Endothelial cell of umbilical vein (primary cell): ENCODE data around the gene LAMP5. TPM values are rescaled to one million over a fixed set of nuclear protein-coding genes. Genes with fewer than 3 reads are reported as not detected.

Experiments
- BruUV-seq: library from RNA; stranded (reverse); fragments of 400-500 nt; replicated peaks from 2 replicates; lab custom pipeline; 2021; lab: Mats Ljungman, UMichigan
- CTCF ChIA-PET: fragments of 300-600, 350-600 bp; sonication (Branson Sonifier 250); formaldehyde crosslinking; loops from one replicate; lab custom pipeline; 2021; ENCODE audit warnings: antibody characterized with exemption, inconsistent platforms; lab: Charles Lee
- POLR2A ChIA-PET: fragments of 300-600, 350-600 bp; sonication (Branson Sonifier 250); formaldehyde crosslinking; loops from one replicate; lab custom pipeline; 2021; ENCODE audit warnings: antibody characterized with exemption, inconsistent platforms; lab: Charles Lee
- DNase-seq: peaks from one replicate; pipeline ENCODE4 v3.0.0-alpha.2; 2011; ENCODE audit warnings: low read depth, low spot score
- FAIRE-seq: peaks from 2 replicates; lab custom pipeline; 2011; peaks lifted over from hg19 to GRCh38; lab: Jason Lieb, UNC
- H2AFZ ChIP-seq: 2 replicates; pipeline ENCODE4 v1.6.0; 2012; ENCODE audit warnings: low read depth, low read length, control low read depth, inconsistent platforms
- H3K27ac ChIP-seq: 2 replicates; pipeline ENCODE4 v1.5.1; 2011; ENCODE audit warnings: low read depth, mild to moderate bottlenecking, control low read depth, low read length, moderate library complexity; ENCODE audit not compliant: insufficient read depth
- H3K27me3 ChIP-seq, 2 experiments: 2 replicates each; pipeline versions ENCODE4 v1.6.0 to v1.6.1; 2011; ENCODE audit warnings: low read length in 2 of 2, mixed read lengths in 1 of 2; ENCODE audit not compliant: control insufficient read depth in 2 of 2, insufficient read depth in 2 of 2
- H3K36me3 ChIP-seq, 2 experiments: 2 replicates in 1 of 2; 3 replicates in 1 of 2; pipeline ENCODE4 v1.5.1; 2011; ENCODE audit warnings: low read length in 2 of 2, mild to moderate bottlenecking in 1 of 2, moderate library complexity in 1 of 2; ENCODE audit not compliant: control insufficient read depth in 2 of 2, insufficient read depth in 2 of 2; ENCODE audit errors: extremely low read depth in 1 of 2
- H3K4me1 ChIP-seq: 3 replicates; pipeline ENCODE4 v1.5.1; 2011; ENCODE audit warnings: mild to moderate bottlenecking, low read length; ENCODE audit not compliant: control insufficient read depth, insufficient read depth; ENCODE audit errors: extremely low read depth
- H3K4me2 ChIP-seq: 2 replicates; pipeline ENCODE4 v1.6.1; 2011; ENCODE audit warnings: low read length, control low read depth, mixed read lengths; ENCODE audit not compliant: insufficient read depth
- H3K4me3 ChIP-seq, 3 experiments: fragments of 200-600 bp in 1 of 3; sonication (generic), shearing (Covaris generic) in 1 of 3; replicated peaks in 1 of 3; 2 replicates each; pipeline ENCODE4 v1.5.1; 2011 to 2016; ENCODE audit warnings: control low read depth in 3 of 3, low read length in 3 of 3, mild to moderate bottlenecking in 2 of 3, inconsistent platforms in 1 of 3, low read depth in 1 of 3, moderate library complexity in 1 of 3; ENCODE audit not compliant: insufficient read depth in 1 of 3
- H3K79me2 ChIP-seq: 2 replicates; pipeline ENCODE4 v1.6.0; 2012; ENCODE audit warnings: low read length, inconsistent platforms; ENCODE audit not compliant: control insufficient read depth, insufficient read depth
- H3K9ac ChIP-seq: replicated peaks from 2 replicates; pipeline ENCODE3; 2011; ENCODE audit warnings: low read length, control low read depth; ENCODE audit not compliant: insufficient read depth; ENCODE audit errors: extremely low read depth
- H3K9me1 ChIP-seq: replicated peaks from 3 replicates; pipeline ENCODE4 v1.6.0; 2011; ENCODE audit warnings: mild to moderate bottlenecking, low read length; ENCODE audit not compliant: control insufficient read depth, insufficient read depth; ENCODE audit errors: extremely low read depth
- H3K9me3 ChIP-seq: replicated peaks from 2 replicates; pipeline ENCODE4 v1.5.1; 2012; ENCODE audit warnings: low read length, inconsistent platforms; ENCODE audit not compliant: control insufficient read depth, insufficient read depth
- H4K20me1 ChIP-seq: replicated peaks from 2 replicates; pipeline ENCODE3; 2011; ENCODE audit warnings: mild to moderate bottlenecking, low read length; ENCODE audit not compliant: control insufficient read depth, insufficient read depth; ENCODE audit errors: extremely low read depth
- EZH2 ChIP-seq: IDR thresholded peaks from 2 replicates; pipeline ENCODE4 v1.6.1; 2012; ENCODE audit warnings: borderline replicate concordance, low read depth, mild to moderate bottlenecking, moderate library complexity, low read length, inconsistent platforms; ENCODE audit not compliant: severe bottlenecking
- FOS ChIP-seq: IDR thresholded peaks from 2 replicates; pipeline ENCODE4 v1.6.1; 2011; ENCODE audit warnings: mild to moderate bottlenecking, low read length, moderate library complexity, borderline replicate concordance; ENCODE audit not compliant: insufficient read depth
- GATA2 ChIP-seq: IDR thresholded peaks from 2 replicates; pipeline ENCODE4 v1.7.0; 2011; ENCODE audit warnings: low read depth, mild to moderate bottlenecking, moderate library complexity, mixed read lengths, low read length; ENCODE audit not compliant: insufficient read length, insufficient read depth
- JUN ChIP-seq: IDR thresholded peaks from 2 replicates; pipeline ENCODE4 v1.6.1; 2011; ENCODE audit warnings: borderline replicate concordance, low read depth; ENCODE audit not compliant: insufficient read length, insufficient read depth
- MYC ChIP-seq: IDR thresholded peaks from one replicate; pipeline ENCODE4 v1.6.1; 2011; ENCODE audit warnings: mild to moderate bottlenecking, low read depth, low read length
- POLR2A ChIP-seq: IDR thresholded peaks from 2 replicates; pipeline ENCODE4 v1.6.1; 2012; ENCODE audit warnings: low read depth, mild to moderate bottlenecking, control low read depth, low read length
- POLR2AphosphoS5 ChIP-seq: IDR thresholded peaks from 2 replicates; pipeline ENCODE4 v1.6.1; 2012; ENCODE audit warnings: low read depth, mild to moderate bottlenecking, control low read depth, low read length, moderate library complexity; ENCODE audit not compliant: insufficient read depth
- dilution Hi-C: fragments of 300-500 bp; cut with MboI; formaldehyde crosslinking; loops from one replicate; pipeline ENCODE4 v1.15.0; 2019; ENCODE audit warnings: low sequenced_read_pairs; ENCODE audit not compliant: extremely low pct_ligation_motif_present
- intact Hi-C: fragments of 100-400 bp; cut with micrococcal nuclease; formaldehyde crosslinking; loops from one replicate; pipeline ENCODE4 v1.10.0; 2022
- polyA plus RNA-seq, 4 experiments: library from polyadenylated mRNA; depleted of rRNA in 3 of 4; stranded (reverse) in 3 of 4; unstranded in 1 of 4; fragments of >200 nt; gene quantifications; 2 replicates each; pipeline versions ENCODE4 v1.2.1 to v1.2.3, GENCODE V29; 2011 to 2012; ENCODE audit warnings: missing spikeins in 1 of 4
- total RNA-seq: library from RNA; stranded (reverse); gene quantifications from 2 replicates; pipeline ENCODE4 v1.2.3, GENCODE V29; 2021
- TF ChIP-seq, protein P1 (sequence below), 2 donors: IDR thresholded peaks; 1 replicate in 1 of 2; 2 replicates in 1 of 2; pipeline ENCODE4 v1.5.1; 2011; ENCODE audit warnings: low read length in 2 of 2, mild to moderate bottlenecking in 2 of 2, moderate library complexity in 2 of 2, control low read depth in 1 of 2, inconsistent platforms in 1 of 2, low read depth in 1 of 2; ENCODE audit not compliant: insufficient read depth in 1 of 2; ENCODE audit errors: extremely low read depth in 1 of 2
- TF ChIP-seq, protein P2 (sequence below): IDR thresholded peaks from 2 replicates; pipeline ENCODE4 v1.6.1; 2011; ENCODE audit not compliant: insufficient read depth, insufficient read length

Gene LAMP5
- total and polyA plus RNA-seq, 2 donors (not counting 3 experiments of a cell fraction or from before 2014, with no cell fraction given): not detected

DNA sequence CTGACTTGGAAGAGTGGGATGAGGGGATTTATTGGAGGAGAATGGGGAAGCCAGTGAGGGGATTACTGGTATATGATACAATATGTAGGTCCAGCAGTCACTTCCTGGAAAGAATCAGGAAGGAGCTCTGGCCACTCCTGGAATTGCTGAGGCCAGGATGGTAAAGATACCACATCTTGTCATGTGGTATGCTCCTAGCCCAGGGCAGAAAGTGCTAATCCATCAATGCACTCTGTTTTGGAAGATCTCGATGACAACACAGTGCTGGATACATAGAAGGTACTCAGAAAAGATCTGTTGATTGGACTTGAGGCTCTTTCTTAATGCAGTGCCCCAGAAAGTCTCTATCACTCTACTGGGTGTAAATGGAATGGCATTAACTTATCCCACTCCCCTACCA is 52.6 kb downstream of the LAMP5 start:
- H3K36me3 ChIP-seq: no peaks in the 10 kb centered on the region
- H3K79me2 ChIP-seq: no peaks in the 10 kb centered on the region
- H3K4me3 ChIP-seq: no peak overlapping the region
- CTCF ChIA-PET: no interaction called here
- no peak overlapping the region for H3K27ac ChIP-seq
- POLR2A ChIA-PET: no interaction called here
- H2AFZ ChIP-seq: no peak overlapping the region
- no peaks in the 10 kb centered on the region for H3K4me1 ChIP-seq
- no peak overlapping the region for H3K4me2 ChIP-seq
- DNase-seq (no peak), FAIRE-seq (no peak)
- intact Hi-C loops (no loop called here), dilution Hi-C loops (no loop called here)
- no peak for TF ChIP-seq FOS
- TF ChIP-seq JUN: no peak
- TF ChIP-seq EZH2: no peak
- no peak for TF ChIP-seq POLR2AphosphoS5
- no peak for TF ChIP-seq GATA2
- no peak for TF ChIP-seq POLR2A
- BruUV-seq: no TSS peak
- H3K9ac ChIP-seq: no peak overlapping the region
- no peaks in the 10 kb centered on the region for H4K20me1 ChIP-seq
- H3K27me3 ChIP-seq: peaks cover 0 to under 1% of the 10 kb centered on the region in 2 experiments
- no peaks in the 10 kb centered on the region for H3K9me3 ChIP-seq
- no peaks in the 10 kb centered on the region for H3K9me1 ChIP-seq

DNA sequence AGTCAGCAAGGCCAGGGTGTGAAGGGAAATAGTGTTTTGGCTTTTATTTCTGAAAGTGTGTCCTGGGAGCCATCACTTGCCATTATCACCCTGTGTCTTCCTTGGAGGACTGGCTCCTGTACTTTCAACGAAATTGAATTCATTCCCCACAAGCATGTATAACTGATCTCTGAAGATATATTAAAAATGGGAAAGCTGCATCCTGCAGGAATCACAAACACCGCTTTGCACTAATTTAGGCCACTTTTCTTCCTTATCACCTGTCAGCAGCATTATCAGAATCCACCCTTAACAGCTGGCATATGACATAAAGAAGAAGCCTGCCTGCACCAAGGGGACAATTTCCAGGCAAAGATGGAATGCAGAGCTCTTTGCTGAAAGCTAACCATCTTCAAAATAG is 56.2 kb downstream of the LAMP5 start:
- H3K4me2 ChIP-seq: no peak overlapping the region
- DNase-seq (no peak), FAIRE-seq (no peak)
- BruUV-seq: no TSS peak
- no peaks in the 10 kb centered on the region for H3K9me1 ChIP-seq
- H3K9ac ChIP-seq: no peak overlapping the region
- no peaks in the 10 kb centered on the region for H3K36me3 ChIP-seq
- intact Hi-C loops: no loop called here
- no peak overlapping the region for H2AFZ ChIP-seq
- no peaks in the 10 kb centered on the region for H3K79me2 ChIP-seq
- TF ChIP-seq FOS (no peak), JUN (no peak), GATA2 (no peak), EZH2 (no peak), MYC (no peak)
- TF ChIP-seq, protein P1, sequence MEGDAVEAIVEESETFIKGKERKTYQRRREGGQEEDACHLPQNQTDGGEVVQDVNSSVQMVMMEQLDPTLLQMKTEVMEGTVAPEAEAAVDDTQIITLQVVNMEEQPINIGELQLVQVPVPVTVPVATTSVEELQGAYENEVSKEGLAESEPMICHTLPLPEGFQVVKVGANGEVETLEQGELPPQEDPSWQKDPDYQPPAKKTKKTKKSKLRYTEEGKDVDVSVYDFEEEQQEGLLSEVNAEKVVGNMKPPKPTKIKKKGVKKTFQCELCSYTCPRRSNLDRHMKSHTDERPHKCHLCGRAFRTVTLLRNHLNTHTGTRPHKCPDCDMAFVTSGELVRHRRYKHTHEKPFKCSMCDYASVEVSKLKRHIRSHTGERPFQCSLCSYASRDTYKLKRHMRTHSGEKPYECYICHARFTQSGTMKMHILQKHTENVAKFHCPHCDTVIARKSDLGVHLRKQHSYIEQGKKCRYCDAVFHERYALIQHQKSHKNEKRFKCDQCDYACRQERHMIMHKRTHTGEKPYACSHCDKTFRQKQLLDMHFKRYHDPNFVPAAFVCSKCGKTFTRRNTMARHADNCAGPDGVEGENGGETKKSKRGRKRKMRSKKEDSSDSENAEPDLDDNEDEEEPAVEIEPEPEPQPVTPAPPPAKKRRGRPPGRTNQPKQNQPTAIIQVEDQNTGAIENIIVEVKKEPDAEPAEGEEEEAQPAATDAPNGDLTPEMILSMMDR (IDR thresholded peaks at IDR 0.05; ENCODE audit: extremely low read depth in 1 of 2, insufficient read depth in 1 of 2, low read depth in 1 of 2, low read length in 2 of 2): no peak
- TF ChIP-seq, protein P2, sequence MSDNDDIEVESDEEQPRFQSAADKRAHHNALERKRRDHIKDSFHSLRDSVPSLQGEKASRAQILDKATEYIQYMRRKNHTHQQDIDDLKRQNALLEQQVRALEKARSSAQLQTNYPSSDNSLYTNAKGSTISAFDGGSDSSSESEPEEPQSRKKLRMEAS: no peak
- ChIA-PET CTCF (interaction anchor here (1.2 to 2.6 kb wide), 2 partner anchors 39 to 162 kb away, joined by 6 to 11 read pairs; no protein-coding TSS in a partner anchor), POLR2A (no interaction called here)
- dilution Hi-C loops: no loop called here
- H3K4me1 ChIP-seq: no peaks in the 10 kb centered on the region
- no peak overlapping the region for H3K4me3 ChIP-seq
- H4K20me1 ChIP-seq: no peaks in the 10 kb centered on the region
- peaks cover 6 to 10% of the 10 kb centered on the region in 2 experiments for H3K27me3 ChIP-seq
- no peak overlapping the region for H3K27ac ChIP-seq
- H3K9me3 ChIP-seq: no peaks in the 10 kb centered on the region
